ENCODE data around the gene IRS2.

Gene IRS2

DNA sequence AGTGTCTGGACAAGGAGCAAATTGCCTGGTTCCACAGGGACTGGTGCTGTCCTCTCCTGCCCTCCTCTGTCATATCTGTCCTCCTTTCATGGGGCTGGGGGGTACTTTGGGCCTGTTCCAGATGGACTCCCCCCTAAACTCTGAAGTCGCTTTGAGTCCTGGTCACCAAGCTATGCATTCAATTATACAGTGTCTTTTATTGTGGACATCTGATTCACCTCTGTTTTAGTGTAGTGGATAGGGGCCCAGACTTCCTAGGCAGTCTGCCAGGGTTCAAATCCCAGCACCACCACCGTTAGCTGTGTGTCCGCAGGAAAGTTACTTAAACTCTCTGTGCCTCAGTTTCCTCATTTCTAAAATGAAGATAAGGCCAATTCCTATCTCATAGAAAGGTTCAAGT lies 21.0 kb upstream of the IRS2 start:
- DNase-seq (ENCODE audit: low spot score) = no peak

DNA sequence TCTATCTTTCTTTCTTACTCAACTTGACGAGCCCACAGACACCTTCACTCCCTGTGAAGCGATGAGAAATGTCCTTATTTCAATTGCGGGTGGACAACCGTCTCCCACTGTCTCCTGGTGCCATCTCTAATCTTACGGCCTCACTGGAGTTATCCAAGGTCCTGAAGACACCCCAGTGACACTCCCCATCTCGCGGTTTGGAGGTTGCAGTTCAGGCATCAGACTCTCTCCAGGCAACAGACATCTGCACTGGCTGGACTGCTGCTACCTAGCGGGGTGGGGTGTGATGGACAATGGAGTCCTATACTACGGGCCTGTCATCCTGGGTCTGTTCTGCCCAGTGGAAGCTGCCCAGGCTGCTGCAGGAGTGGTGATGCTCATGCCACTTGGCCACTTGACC lies 18.3 kb upstream of the IRS2 start:
- DNase-seq (ENCODE audit: low spot score) = no peak

DNA sequence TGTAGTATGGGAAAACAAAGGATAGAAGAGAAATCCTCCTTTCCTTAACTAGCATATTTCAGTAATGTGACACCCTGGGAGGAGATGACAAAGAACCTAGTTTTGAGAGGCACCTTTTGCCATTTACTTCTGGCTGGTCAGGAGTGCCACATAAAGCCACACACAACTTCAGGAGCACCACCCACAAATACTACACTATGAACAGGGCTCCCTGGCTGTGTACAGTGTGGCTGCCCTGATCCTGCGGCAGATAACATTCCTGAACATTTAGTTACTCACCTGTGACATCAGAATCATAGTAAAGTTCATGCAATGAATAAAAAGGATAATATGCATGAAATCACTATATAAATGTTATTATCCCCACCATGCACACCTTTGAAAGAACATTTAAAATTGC lies 17.4 kb upstream of the IRS2 start:
- DNase-seq (ENCODE audit: low spot score) = no peak

DNA sequence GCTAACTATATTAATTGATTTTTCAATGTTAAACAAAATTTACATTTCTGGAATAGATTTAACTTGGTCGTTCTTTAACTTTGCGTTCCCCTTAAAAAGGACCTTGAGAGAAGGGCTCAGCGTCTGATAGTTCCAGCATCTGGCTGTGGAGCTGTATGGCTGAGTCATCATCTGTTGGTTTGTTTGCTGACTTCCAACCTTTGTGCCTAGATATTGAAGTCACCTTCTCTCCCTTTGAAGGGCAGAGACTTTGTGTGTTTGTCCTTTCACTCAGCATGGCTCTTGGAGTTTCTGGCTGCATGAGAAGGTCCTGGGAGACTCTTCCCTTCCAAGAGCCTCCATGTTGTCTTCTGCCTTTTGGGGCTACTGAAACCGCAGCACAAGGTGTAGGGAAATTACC lies 16.6 kb upstream of the IRS2 start:
- DNase-seq (ENCODE audit: low spot score) = no peak

DNA sequence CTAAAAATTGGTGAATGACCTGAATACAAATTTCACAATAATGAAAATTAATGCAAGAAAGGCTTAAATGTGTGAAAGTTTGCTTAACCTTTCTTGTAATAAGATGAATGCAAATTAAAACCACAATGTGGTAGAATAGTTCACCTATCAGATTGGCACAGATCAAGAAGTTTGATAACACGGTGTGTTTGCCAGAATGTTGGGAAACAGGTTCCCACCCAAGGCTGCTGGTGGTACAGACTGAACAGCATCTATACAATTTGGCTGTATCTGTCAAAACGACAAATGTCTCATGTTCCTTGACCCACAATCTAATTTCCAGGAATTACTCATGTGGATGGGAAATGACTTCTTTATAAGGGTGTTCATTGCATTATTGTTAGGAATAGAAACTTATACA lies 8.6 kb upstream of the IRS2 start:
- DNase-seq (ENCODE audit: low spot score) = no peak

DNA sequence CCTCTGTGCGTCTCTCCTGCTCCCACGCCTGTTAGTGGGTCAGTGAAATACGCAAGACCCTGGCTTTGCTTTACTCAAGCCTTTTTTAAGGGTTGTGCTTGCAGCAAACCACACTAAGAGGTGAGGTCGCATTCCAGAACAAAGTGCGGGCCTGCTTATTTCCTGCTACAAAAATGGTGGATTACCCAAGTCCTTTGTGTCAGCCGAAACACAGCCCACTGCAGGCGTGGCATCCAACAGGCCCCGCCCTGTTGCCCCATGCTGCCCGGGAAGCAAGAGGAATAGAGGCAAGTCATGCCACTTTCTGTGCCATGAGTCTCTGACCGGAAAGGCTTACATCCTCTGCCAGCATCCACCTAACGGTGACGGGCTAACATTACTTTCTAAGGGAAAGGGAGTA lies 7.7 kb upstream of the IRS2 start:
- DNase-seq (ENCODE audit: low spot score) = no peak

DNA sequence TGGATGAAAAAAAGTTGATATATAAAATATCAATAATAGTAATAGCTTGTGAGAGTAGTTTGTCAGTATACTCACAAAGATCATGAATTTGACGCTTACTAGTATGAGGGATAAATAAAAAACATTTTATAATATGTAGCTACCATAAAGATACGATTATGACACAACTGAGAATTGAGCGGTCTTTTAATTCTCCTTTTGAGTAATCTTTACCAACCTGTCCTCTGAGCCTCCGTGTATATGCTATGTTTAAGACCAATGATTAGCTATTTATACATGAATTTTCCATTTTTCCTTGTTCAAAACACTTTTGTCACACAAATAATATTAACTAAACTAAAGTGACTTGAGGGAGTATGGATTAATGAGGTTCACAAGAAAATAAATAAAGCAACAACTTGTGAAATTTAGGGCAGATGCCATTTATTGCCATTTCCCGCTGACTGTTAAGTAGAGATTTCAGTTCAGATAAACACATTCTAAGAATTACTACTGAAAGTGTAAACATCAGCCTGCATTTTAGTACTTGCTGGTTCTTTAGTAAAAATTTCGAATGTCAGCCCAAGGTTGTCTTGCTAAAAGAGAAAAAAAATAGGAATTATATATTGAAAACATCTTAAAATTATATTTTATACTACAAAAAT lies 6.2 kb upstream of the IRS2 start:
- DNase-seq (ENCODE audit: low spot score) = no peak

DNA sequence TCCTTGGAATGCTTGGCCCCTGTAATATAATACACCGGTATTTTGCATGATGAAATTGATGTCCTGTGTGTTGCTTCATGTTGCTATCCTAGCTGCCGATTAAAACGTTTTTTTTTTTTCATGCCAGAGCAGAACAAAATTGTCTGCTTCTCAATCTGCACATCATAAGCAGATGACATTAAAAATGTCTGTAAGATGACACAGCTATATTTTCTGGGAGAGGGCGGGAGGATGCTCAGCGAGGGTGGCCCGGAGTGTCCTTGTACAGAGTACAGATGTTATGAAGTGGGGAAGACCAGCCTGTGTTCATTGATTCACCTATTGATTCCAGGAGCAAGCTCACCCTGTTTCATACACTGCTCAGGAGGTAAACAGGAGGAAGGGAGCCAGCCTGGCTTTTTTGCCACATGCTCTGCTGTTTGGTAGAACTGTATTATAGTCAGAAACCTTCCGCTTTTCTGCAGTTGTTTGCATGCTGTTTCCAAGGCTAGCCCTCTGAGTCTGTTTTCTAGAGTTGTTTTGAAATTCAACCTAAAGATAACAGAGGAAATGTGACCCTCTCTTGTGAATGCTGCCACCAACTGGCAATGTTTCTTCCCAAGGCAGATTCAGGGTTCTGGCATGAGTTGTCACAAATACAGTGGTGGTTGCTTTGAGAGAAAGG lies 4.7 kb upstream of the IRS2 start:
- DNase-seq (ENCODE audit: low spot score) = no peak

DNA sequence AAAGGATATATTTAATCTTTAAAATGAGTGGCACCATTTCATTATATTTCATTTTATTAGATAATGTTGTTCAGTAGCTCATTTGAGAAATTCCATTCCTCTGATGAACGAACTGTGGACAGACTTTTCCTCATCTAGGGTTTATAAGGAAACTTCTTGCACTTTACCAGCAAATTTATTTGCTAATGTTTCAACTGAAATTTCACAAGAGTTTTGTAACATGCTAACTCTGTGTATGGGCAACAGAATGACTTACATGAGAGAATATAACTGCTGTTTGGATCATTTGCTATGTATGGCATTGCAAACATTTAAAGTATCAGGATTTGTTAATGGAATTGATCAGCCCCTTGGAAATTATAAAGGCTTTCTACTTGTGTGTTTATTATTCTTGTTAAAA lies 3.7 kb upstream of the IRS2 start:
- DNase-seq (ENCODE audit: low spot score) = no peak

DNA sequence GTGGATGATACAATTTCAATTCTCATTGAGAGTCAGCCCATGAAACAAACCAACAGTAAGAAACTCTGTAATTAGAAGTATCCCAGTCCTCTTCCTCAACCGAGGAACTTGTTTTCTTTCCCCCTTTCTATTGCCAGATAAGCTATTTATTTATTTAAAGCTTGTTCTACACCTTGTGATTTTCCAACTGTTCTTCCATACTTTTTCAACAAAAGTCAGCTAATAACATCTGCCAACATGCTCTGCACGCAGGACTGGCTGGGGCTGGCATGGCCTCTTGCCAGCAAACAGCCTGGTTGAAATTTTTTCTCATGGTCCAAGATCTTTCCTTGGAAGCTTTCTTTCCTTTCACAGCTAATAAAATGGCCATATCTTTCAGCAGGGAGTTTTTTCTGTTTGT lies 2.9 kb upstream of the IRS2 start:
- no peak for DNase-seq (ENCODE audit: low spot score)

DNA sequence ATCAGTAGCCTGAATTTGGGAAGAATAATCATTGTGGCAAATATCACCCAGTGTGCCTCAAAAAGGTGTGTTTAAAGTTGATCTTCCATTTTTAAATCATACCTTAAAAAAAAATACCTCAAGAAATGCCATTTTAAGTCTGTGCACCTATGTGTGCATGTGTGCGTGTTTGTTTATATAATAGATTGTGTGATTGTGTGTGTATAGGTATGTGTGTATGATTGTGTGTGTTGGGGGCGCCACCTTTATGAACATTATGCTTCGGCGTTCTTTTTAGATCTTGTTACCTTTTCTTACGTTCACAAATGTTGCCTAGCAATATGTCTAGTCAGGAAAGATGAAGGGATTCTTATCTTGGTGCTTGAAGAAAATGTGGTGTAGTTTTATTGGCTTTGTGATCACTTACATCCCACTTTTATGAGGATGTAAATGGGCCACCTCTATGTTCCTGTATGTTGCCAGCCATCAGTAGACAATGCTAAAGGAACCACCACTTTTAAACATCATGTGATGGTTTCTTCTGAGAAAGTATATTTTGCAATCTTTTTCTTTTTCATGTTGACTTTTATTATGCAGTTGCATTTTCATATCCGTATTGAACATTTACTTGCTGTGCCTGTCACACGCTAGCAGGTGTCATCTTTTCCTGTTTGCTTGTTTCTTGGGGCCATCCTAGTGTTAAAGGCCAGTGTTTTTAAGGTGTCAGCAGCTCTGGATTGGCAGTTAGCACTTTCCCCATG lies 2.2 kb upstream of the IRS2 start:
- DNase-seq (ENCODE audit: low spot score) = no peak

DNA sequence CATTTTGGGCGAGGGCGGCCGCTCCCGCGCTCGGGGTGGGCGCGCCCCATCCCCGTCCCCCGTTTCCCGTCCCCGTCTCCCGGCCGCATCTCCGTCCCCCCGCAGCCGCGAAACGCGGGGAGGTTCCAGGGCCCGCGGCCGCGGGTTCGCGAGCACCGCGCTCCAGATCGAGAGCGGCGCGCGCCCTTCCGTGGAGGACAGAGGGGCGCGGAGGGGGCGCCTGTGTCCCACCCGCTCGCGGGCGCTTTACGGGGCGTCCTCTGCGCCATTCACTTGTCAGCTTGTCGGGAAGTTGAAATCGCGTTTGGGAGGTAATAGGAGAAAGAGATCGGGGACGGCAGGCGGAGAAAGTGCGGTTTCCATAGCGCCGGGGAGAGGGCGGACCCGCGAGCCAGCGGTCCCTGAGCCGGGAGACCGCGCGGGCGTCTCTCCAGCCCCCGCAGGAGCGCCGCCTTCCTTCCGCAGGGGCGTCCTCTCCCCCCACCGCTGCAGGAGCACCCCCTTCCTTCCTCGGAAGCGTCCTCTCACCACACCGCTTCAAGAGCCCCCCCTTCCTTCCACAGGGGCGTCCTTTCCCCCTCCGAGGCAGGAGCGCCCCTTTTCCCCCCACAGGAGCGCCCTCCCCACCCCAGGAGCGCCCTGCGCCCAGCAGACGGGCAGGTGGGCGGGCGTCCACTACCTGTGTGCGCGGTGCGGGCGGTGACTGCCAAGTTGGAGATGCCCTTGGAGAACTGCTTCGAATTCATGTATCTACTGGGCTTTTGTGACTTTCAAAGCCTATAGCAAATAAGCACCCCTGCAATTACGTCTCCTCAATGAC lies 962 bp upstream of the IRS2 start:
- no peak for DNase-seq (ENCODE audit: low spot score)

DNA sequence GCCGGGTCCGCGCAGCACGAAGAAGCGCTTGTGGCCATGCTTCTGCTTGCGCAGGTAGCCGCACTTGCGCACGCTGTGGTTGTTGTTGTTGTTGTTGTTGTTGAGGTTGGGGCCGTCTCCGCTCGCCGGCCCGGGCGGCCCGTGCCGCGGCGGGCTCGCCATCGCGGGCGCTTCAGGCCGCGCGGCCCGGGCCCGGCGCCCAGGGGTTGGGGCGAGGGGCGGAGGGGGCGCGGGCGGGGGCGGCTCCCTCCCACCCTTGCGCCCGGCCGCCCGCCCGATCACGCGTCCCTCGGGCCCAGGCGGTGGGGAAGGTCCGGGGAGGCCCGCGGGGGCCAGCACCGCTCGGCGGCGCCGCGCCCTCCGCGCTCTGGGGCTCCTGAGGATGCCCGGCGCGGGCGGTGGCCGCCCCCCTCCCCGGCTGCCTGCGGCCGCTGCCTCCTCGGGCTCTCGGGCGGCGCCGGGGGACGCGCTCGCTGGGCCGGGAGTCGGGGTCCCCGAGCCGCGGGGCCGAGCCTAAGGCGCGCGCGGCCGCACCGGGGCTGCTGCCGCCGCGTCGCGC lies 412 bp downstream of the IRS2 start:
- no peak for DNase-seq (ENCODE audit: low spot score)

DNA sequence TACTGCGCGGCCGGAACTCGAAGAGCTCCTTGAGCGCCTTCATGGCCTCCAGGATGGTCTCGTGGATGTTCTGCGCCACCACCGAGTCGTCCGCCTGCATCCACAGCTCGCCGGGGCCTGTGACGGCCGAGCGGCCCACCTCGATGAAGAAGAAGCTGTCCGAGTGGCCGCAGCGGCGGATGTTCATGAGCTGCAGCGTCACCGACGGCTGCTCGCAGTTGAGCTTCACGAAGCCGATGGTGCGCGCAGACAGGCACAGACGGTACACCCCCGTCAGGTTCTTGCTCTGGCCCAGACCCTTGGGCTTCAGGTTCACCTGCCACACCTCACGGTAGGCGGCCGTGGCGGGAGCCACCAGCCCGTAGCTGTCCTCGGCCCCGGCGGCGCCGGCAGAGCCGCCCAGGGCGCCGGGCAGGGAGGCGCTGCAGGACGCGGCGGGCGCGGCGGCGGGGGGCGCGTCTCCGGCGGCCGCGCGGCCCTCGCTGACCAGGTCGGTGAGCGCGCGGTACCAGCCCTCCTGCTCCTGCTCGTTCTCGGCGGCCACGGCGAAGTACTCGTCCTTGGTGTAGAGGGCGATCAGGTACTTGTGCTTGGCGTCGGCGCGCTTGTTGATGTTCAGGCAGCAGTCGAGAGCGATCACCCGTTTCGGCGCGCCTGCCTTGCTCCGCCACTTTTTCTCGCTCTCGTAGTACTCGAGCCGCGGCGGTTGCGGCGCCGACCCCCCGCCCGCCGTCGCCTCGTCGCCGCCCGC lies 1.1 kb downstream of the IRS2 start:
- DNase-seq (ENCODE audit: low spot score) = no peak

DNA sequence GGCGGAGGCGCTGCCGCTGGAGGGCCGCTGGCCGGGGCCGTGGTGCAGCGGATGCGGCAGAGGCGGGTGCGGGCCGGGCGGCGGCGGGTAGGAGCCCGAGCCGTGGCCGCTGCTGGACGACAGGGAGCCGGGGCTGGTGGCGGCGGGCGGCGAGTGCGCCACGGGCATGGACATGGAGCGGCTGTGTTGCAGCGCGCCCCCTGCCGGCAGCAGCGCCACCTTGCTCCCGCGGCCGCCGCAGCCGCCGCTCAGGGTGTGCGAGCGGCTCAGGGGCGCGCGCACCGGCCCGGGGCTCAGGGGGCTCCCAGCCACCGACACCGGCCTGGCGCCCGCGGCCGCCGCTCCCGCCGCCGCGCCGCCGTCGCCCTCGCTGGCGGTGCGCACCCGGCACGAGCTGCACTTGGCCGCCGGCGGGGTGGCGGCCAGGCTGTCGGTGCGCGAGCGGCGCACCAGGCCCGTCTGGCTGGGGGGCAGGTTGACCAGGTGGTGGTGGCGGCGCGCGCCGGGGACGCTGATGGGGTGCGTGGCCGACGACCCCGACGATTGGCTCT lies 1.7 kb downstream of the IRS2 start:
- DNase-seq (ENCODE audit: low spot score) = peak; percentile 40

DNA sequence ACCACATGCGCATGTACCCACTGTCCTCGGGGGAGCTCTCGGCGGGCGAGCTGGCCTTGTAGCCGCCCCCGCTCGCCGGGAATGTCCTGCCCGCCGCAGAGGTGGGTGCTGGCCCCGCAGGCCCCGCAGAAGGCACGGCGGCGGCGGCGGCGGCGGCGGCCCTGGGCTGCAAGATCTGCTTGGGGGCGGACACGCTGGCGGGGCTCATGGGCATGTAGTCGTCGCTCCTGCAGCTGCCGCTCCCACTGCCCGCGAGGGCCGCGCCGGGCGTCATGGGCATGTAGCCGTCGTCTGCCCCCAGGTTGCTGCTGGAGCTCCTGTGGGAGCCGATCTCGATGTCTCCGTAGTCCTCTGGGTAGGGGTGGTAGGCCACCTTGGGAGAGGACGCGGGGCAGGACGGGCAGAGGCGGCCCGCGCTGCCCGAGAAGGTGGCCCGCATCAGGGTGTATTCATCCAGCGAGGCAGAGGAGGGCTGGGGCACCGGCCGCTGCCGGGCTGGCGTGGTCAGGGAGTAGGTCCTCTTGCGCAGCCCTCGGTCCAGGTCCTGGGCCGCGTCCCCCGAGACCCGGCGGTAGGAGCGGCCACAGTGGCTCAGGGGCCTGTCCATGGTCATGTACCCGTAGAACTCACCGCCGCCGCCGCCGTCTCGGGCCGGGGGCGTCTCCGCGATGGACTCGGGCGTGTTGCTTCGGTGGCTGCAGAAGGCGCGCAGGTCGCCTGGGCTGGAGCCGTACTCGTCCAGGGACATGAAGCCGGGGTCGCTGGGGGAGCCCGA lies 2.4 kb downstream of the IRS2 start:
- DNase-seq (ENCODE audit: low spot score) = no peak

DNA sequence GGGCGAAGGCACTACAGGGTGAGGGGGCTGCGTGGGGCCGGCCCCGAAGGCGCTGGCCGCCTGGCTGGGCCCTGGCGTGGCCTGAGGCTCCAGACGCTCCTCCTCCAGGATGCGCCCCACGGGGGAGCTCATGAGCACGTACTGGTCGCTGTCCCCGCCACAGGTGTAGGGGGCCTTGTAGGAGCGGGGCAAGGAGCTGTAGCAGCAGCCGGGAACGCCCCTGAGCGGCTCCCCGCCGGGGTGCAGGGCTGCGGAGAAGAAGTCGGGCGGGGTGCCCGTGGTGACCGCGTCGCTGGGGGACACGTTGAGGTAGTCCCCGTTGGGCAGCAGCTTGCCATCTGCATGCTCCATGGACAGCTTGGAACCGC lies 3.0 kb downstream of the IRS2 start:
- no peak for DNase-seq (ENCODE audit: low spot score)

DNA sequence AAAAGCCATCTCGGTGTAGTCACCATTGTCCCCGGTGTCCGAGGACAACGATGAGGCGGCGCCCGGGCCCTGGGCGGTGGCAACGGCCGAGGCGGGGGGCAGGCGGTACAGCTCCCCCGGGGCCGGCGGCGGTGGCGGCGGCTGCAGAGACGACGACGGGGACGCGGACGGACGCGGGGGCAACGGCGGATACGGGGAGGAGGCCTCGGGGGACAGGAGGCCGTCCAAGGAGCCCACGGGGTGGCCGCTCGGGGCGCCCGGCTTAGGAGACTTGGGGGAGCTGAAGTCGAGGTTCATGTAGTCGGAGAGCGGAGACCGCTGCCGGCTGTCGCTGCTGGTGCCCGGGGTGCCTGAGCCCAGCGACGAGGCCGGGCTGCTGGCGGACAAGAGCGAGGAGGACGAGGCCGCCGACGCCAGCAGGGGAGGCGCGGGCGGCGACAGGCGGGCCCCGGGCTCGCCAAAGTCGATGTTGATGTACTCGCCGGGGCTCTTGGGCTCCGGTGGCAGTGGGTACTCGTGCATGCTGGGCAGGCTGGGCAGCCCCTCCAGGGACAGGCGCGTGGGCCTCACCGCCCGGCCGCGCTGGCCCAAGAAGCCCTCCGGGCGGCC lies 3.5 kb downstream of the IRS2 start:
- DNase-seq (ENCODE audit: low spot score) = no peak

DNA sequence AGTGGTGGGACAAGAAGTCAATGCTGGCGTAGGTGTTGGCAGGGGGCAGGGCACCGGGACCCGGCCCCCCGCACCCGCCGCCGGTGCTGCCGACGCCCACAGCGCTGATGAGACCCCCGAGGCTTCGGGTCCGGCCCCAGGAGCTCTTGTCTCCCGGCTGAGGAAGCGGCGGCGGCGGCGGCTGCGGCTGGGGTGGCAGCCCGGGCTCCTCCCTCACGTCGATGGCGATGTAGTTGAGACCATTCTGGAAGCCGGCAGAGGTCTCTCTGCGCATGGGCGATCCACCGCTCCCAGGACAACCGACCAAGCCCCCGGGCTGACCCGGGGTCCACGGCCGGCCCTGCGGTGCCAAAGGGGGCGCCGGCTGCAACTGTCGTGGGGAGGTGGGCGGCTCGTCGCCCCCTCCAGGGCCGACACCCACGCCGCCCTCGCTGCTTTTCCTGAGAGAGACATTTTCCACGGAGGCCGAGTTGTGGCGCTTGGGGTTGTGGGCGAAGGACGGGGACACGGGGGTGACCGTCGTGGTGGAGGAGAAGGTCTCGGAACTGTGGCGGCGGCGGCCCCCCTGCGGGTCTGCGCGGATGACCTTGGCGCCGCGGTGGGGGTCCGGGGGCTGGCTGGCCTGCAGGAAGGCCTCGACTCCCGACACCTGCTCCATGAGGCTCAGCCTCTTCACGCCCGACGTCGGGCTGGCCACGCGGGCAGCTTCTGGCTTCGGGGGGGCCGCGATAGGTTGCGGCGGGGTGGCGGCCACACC lies 4.1 kb downstream of the IRS2 start:
- no peak for DNase-seq (ENCODE audit: low spot score)
